Stimulated activated CD4-positive, alpha-beta T cell treated with anti-CD3 and anti-CD28 coated beads, Interleukin-15, amount 100 ng/mL, for 1 hour (primary cell): Measurements from ENCODE around the gene PPP6C.
"Not testable (repeated sequence)": the region's sequence is repeated elsewhere in the genome, so short reads cannot be mapped to it uniquely, and the experiment has no call there.

ENCODE experiments used
- DNase-seq, 2 donors: peaks; one replicate each; pipeline ENCODE4 v3.0.0-alpha.2; 2020; ENCODE audit warnings: low read depth in 1 of 2, low spot score in 1 of 2

PPP6C gene

GRCh38 chr9:125189361-125190289 is at the start of gene PPP6C:
PPP6C (minus strand) TSS chr9:125189803; CDS start chr9:125189718, 85 bp downstream.
- peak; percentile 94 to 98 for DNase-seq

GRCh38 chr9:125238915-125239446 is 49.4 kb upstream of the PPP6C start:
- no peak for DNase-seq

GRCh38 chr9:125238127-125238914 is 48.7 kb upstream of the PPP6C start:
- DNase-seq = no peak

GRCh38 chr9:125236520-125237159 is 47.0 kb upstream of the PPP6C start:
- not testable (repeated sequence) for DNase-seq

- no peak for DNase-seq
Observed at GRCh38 chr9:125235804-125236519, 46.4 kb upstream of the PPP6C start.

- DNase-seq = not testable (repeated sequence)
Observed at GRCh38 chr9:125234099-125234498, 44.5 kb upstream of the PPP6C start.

GRCh38 chr9:125233678-125234077 is 44.1 kb upstream of the PPP6C start:
- no peak for DNase-seq

GRCh38 chr9:125227761-125228160 is 38.2 kb upstream of the PPP6C start:
- no peak for DNase-seq

GRCh38 chr9:125224858-125225257 is 35.3 kb upstream of the PPP6C start:
- DNase-seq = not testable (repeated sequence)

- DNase-seq = no peak
Observed at GRCh38 chr9:125218621-125219020, 29.0 kb upstream of the PPP6C start.

- DNase-seq = no peak
Observed at GRCh38 chr9:125214186-125214585, 24.6 kb upstream of the PPP6C start.

GRCh38 chr9:125204477-125204876 is 14.9 kb upstream of the PPP6C start:
- no peak for DNase-seq

- no peak for DNase-seq
Observed at GRCh38 chr9:125202846-125203618, 13.4 kb upstream of the PPP6C start.

GRCh38 chr9:125200216-125201047 is 10.8 kb upstream of the PPP6C start, which contains the start of gene RABEPK:
RABEPK (plus strand) TSS chr9:125200542; CDS start chr9:125203014, 2,472 bp downstream.
- peak; percentile 77 to 93 for DNase-seq

- DNase-seq = not testable (repeated sequence)
Observed at GRCh38 chr9:125195591-125195990, 6.0 kb upstream of the PPP6C start.

GRCh38 chr9:125194466-125194865 is 4.9 kb upstream of the PPP6C start:
- not testable (repeated sequence) for DNase-seq

GRCh38 chr9:125190361-125190801 is 778 bp upstream of the PPP6C start:
- no peak for DNase-seq

- peak in 1 of 2 donors; percentile 12 for DNase-seq
Observed at GRCh38 chr9:125189011-125189360, 617 bp downstream of the PPP6C start.

GRCh38 chr9:125183561-125183960 is 6.0 kb downstream of the PPP6C start:
- no peak for DNase-seq
